ENCODE measurements around the gene ERGIC1. TPM values are rescaled to one million over a fixed set of nuclear protein-coding genes. Genes with fewer than 3 reads are reported as not detected.

Gene ERGIC1
- total and polyA plus RNA-seq, 2 of the 8 experiments (the other 6 are each of a cell fraction or from before 2014, with no cell fraction given): 95.3 to 106 TPM

GRCh38 chr5:172877466-172878260 lies 43.6 kb downstream of the ERGIC1 start:
- no peak overlapping the region for H2AFZ ChIP-seq (ENCODE audit: low read length)
- H3K27me3 ChIP-seq (replicated peaks in 1 of 4; ENCODE audit: control insufficient read depth in 3 of 4, extremely low read depth in 1 of 4, insufficient read depth in 3 of 4, low read length in 3 of 4): no peaks in the 10 kb centered on the region
- 82% methylated on average over 9 of the region's 9 CpGs; no CpG with 5 or more reads in 1 of the 2 experiments for WGBS, 2 experiments (ENCODE audit: extremely low coverage in 1 of 2, insufficient coverage in 1 of 2, insufficient read length in 1 of 2, insufficient replicate concordance in 2 of 2, low coverage in 1 of 2, low lambda C conversion rate in 2 of 2, missing lambda C conversion rate in 1 of 2)
- H2AK5ac ChIP-seq (ENCODE audit: low read depth, low read length): no peak overlapping the region
- no peaks in the 10 kb centered on the region; a peak in 2 of 8 replicates for H3K36me3 ChIP-seq (ENCODE audit: control insufficient read depth in 2 of 4, insufficient read depth in 4 of 4, low read length in 3 of 4)
- no peak overlapping the region for H3K4ac ChIP-seq (replicated peaks; ENCODE audit: insufficient read length, low read depth, low read length)
- H3K27ac ChIP-seq (ENCODE audit: low read depth, low read length): no peak overlapping the region
- H4K5ac ChIP-seq (ENCODE audit: insufficient read length, low read depth, low read length): no peak overlapping the region
- POLR2A ChIA-PET (ENCODE audit: partially characterized antibody): no interaction called here
- H3K79me1 ChIP-seq (ENCODE audit: low read depth, low read length): peaks cover 11% of the 10 kb centered on the region
- H3K4me1 ChIP-seq (replicated peaks in 1 of 4; ENCODE audit: control insufficient read depth in 3 of 4, insufficient read depth in 4 of 4, low read length in 3 of 4): peaks cover 0 to 4% (median 2%) of the 10 kb centered on the region in 4 experiments; a peak in 4 of 7 replicates
- peaks cover 12 to 32% of the 10 kb centered on the region in 2 experiments for H4K20me1 ChIP-seq (replicated peaks in 1 of 2; ENCODE audit: control insufficient read depth in 1 of 2, insufficient read depth in 2 of 2, low read length in 2 of 2)
- no peaks in the 10 kb centered on the region for H3K23me2 ChIP-seq (ENCODE audit: low read depth, low read length)
- H2BK120ac ChIP-seq (replicated peaks; ENCODE audit: low read depth, low read length): no peak overlapping the region
- H2BK12ac ChIP-seq (ENCODE audit: low read depth, low read length): no peak overlapping the region
- no peak overlapping the region for H2BK20ac ChIP-seq (ENCODE audit: low read length)
- H3K23ac ChIP-seq (ENCODE audit: insufficient read length): no peak overlapping the region
- H2BK5ac ChIP-seq (ENCODE audit: low read depth, low read length): no peak overlapping the region; the same call in 1 of the 2 replicates
- CTCF ChIA-PET (ENCODE audit: partially characterized antibody): interaction anchor here (0.6 to 1.3 kb wide), 2 partner anchors 28 to 262 kb away, joined by 3 read pairs; no protein-coding TSS in a partner anchor
- H4K8ac ChIP-seq (ENCODE audit: extremely low read depth, insufficient read depth, low read length): no peak overlapping the region
- H3K4me2 ChIP-seq (ENCODE audit: insufficient read depth in 1 of 2, low read depth in 2 of 2, low read length in 2 of 2): no peak overlapping the region
- H3K9me3 ChIP-seq (ENCODE audit: insufficient read depth in 2 of 2, low read depth in 1 of 2, low read length in 1 of 2): no peaks in the 10 kb centered on the region
- H3K56ac ChIP-seq (replicated peaks; ENCODE audit: insufficient read length, low read depth, low read length): no peak overlapping the region
- H3K79me2 ChIP-seq (ENCODE audit: control insufficient read depth in 1 of 2, insufficient read depth in 2 of 2, low read length in 2 of 2): peaks cover 0 to 44% of the 10 kb centered on the region in 2 experiments; a peak in 3 of 4 replicates
- no peak overlapping the region for H4K91ac ChIP-seq (replicated peaks; ENCODE audit: insufficient read length, low read length)
- H3K9ac ChIP-seq (replicated peaks in 1 of 4; ENCODE audit: extremely low read depth in 1 of 4, low read depth in 3 of 4, low read length in 3 of 4): no peak overlapping the region
- no peak overlapping the region; the same call in 1 of the 2 replicates for H3K18ac ChIP-seq (ENCODE audit: extremely low read depth, low read length)
- H2BK15ac ChIP-seq (ENCODE audit: low read length): no peak overlapping the region
- no peak for TF ChIP-seq MAFK (IDR thresholded peaks at IDR 0.05; ENCODE audit: low read depth, low read length)
- no peak for TF ChIP-seq SP4 (IDR thresholded peaks at IDR 0.05; ENCODE audit: low read length)
- TF ChIP-seq NANOG (IDR thresholded peaks at IDR 0.05; ENCODE audit: insufficient read depth, low read depth, low read length, poor library complexity, severe bottlenecking): no peak
- TF ChIP-seq RBBP5 (IDR thresholded peaks at IDR 0.05; ENCODE audit: borderline replicate concordance, low read depth, low read length): no peak
- no peak for TF ChIP-seq SIN3A (conservative IDR thresholded peaks at IDR 0.05 in 1 of 2, IDR thresholded peaks at IDR 0.05 in 1 of 2; ENCODE audit: low read depth in 1 of 2, low read length in 2 of 2)
- no peak for TF ChIP-seq CHD1 (IDR thresholded peaks at IDR 0.05; ENCODE audit: low read depth, low read length)
- no peak for TF ChIP-seq POU5F1 (IDR thresholded peaks at IDR 0.05; ENCODE audit: low read depth, low read length)
- TF ChIP-seq RAD21 (IDR thresholded peaks at IDR 0.05 in 1 of 2, conservative IDR thresholded peaks at IDR 0.05 in 1 of 2; ENCODE audit: low read depth in 2 of 2, low read length in 2 of 2): no peak
- no peak for TF ChIP-seq MAX (IDR thresholded peaks at IDR 0.05)
- TF ChIP-seq SUZ12 (IDR thresholded peaks at IDR 0.05; ENCODE audit: low read length): no peak
- no peak for FAIRE-seq
- H3K4me3 ChIP-seq (ENCODE audit: extremely low read depth in 1 of 4, insufficient read depth in 2 of 4, low read depth in 3 of 4, low read length in 4 of 4): no peak overlapping the region
- DNase-seq (ENCODE audit: low read depth in 1 of 2, low spot score in 2 of 2): no peak
- no peak overlapping the region for H3K14ac ChIP-seq (ENCODE audit: insufficient read length)
